CD4-positive, alpha-beta T cell treated with Interleukin-12 subunit alpha and Interleukin-12 subunit beta, for 1 hour (primary cell): Measurements from ENCODE around the gene KCNMA1.
"Not testable (repeated sequence)": the region's sequence is repeated elsewhere in the genome, so short reads cannot be mapped to it uniquely, and the experiment has no call there.

Experiments
- DNase-seq: peaks from one replicate; pipeline ENCODE4 v3.0.0-alpha.2; 2020

KCNMA1 gene

GRCh38 chr10:77351386-77351785 is 286.2 kb downstream of the KCNMA1 start:
- no peak for DNase-seq

- DNase-seq, result no peak
Measured at GRCh38 chr10:77350711-77351119, 286.9 kb downstream of the KCNMA1 start.

DNA sequence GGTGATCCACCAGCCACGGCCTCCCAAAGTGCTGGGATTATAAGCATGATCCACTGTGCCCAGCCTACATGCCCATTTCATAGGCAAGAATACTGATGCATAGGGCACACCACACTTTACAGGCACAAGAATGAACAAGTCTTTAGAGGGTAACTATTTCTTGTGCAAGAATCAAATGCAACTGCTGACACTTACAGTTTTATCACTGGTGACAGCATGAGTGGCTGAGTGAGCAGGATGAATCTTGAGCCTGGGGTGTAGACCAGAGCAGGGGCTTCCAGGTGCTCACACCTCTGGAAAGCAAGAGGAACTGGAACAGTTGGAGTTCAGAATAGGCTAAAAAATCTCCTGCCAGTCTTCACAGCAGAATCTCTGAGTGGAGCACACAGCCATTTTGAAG is 287.5 kb downstream of the KCNMA1 start:
- DNase-seq, result no peak

GRCh38 chr10:77349226-77349625 is 288.4 kb downstream of the KCNMA1 start:
- DNase-seq, result no peak

DNA sequence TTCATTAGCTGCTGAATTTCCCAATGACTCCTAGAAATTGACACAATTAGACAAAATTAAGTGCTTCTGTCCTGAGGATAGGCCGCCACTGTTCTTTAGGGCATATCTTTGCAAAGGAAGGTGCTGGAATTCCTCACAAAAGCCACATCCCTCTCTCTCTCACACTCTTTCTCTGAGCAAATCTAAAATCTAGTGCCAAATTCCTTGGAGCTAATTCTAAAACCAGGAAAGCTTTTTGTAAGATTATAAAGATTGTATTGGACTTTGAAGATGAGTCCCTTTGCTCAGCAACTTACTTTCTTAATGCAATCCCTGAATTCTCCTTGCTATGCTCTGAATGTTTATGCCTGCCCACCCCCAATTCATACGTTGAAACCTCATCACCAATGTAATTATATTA is 288.9 kb downstream of the KCNMA1 start:
- DNase-seq, result no peak

GRCh38 chr10:77348082-77348481 is 289.5 kb downstream of the KCNMA1 start:
- no peak for DNase-seq

DNA sequence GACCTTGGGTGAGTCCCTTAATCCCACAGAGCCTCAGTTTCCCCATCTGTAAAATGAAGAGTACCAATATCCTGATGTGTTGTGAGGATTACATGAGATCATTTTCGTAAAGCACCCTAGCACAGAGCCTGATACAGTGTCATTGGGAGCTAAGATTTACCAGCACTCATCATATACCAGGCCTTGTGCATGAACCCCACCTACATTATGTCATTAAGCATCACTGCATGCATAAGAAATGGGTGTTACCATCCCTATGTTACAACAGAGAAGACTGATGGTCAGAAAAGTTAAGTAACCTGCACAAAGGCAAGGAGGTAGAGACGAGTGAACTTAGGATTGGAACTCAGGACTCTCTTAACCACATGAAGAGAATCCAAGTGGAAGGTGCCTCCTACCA is 290.6 kb downstream of the KCNMA1 start:
- DNase-seq, result no peak

GRCh38 chr10:77341055-77341454 is 296.6 kb downstream of the KCNMA1 start:
- DNase-seq, result no peak

- not testable (repeated sequence) for DNase-seq
Measured at GRCh38 chr10:77339872-77340271, 297.7 kb downstream of the KCNMA1 start.

- no peak for DNase-seq
Measured at GRCh38 chr10:77339166-77339565, 298.4 kb downstream of the KCNMA1 start.

DNA sequence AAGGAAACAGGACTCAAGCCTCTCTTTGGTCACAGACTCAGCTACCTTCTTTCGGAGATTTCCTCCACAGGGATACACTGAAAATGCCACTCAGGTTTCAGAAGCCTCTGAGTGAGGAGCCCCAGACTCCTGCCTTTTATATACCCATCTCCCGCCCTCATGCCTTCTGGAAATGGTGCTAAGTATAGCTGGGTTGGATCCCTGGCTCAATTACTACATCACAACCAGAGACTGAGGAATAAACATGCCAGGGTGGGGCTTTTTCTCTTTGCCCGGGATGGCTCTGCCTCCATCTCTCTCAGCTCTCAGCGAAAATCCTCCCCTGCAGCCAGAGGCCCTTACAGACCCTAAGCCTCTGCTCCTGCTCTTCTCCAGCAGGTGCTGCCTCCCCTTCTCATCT is 299.5 kb downstream of the KCNMA1 start:
- DNase-seq, result no peak

DNA sequence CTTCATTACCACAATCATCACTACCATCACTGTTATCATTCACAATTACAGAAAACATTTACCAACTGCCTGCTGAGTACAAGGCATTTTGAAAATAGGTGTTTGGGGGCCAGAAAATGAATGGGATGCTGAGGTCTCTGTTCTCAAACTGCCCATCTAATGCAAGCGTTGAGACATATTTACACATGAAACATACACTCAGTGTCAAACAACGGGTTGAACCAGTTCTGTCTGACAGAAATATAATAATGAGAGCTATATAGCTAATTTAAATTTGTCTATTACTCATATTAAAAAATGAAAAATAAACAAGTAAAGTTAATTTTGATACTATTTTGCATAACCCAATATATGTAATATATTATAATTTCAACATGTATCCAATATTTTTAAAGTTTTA is 303.1 kb downstream of the KCNMA1 start:
- no peak for DNase-seq

DNA sequence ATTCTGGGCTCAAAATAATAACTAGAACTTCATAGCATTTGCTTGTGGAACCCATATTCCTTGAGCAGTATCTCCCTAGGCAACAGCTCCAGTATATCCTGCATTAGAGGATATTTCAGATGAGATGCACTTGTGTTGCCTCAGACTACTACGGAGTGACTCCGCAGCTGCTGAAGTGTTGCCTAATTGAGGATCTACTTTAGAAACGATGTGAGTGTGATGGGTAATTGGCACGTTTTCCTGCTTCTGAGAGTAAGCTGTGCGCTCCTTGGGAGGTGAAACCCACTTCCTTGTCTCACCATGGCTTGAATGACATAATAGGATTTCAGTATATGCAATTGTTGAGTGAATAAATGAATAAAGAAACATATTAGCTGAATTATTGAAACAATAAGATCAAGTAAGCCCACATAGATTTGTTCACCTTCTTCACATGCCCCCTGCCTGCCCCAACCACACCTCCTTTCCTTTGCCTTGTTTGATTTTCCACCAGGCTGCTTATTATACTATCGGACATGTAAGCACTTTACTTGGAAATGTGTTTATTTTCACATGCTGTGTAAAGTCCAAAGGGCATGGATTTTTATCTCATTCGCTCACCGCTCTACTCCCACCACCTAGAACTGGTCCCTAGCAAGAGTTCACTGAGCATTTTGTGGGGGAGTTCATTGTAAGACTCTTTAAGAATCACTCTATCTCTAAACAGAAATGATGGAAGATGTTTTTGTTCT is 303.8 kb downstream of the KCNMA1 start:
- DNase-seq, result no peak

DNA sequence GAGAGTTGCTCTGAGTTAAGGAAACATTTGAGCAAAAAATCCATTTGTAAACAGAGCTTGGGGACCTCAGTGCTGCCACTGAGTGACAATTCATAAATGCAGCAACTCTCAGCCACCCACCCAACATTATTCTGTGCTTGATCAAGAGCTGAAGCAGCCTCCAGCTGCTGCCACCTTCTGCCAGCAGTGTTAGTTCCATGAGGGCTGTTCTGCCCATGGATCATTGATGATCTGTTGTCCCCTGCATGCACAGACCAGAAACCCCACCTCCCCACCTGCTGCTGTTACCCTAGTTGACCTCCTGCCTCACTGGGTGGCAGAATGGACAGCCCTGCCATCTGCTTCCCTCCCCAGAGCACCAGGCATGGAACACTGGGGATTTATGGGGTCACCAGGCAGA is 305.4 kb downstream of the KCNMA1 start:
- no peak for DNase-seq

DNA sequence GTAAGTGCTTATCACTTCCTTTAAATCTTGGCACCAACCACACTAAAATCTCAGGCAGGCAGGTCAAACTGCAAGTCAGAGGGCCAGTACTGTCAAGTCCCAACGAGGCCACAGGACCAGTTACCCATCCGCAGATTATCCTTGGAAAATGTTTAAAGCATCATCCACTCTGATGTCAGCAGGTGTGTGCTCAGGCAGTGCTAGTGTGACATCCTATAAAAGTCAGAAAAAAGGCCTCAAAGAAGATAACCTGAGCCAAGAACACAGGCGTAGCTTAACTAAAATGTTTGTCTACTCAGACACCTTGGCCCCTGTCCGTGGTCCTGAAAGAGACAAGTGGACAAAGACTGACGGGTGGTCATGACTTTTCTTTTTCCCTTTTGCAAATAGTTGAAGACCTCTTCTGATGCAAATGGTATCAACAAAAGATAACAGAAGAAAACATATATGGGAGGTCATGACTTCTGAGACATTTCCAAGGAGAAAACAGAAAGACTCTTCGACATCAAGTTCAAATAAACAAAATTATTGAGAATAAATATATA is 309.3 kb downstream of the KCNMA1 start:
- DNase-seq, result no peak

DNA sequence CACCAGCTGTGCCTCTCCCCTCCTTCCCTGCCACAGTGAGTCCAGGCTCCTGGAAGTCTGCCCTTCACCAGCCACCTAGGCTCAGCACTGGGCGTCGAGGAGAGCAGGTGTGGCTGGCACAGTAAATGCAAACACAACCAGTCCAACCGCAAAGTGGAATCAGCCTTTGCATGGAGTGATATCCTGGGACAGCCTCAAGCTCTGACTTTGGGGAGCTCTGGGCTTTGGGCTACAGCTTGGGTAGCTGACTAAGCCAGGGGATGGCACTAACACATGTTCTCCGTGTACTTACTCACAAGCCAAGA is 312.4 kb downstream of the KCNMA1 start:
- no peak for DNase-seq

- DNase-seq, result no peak
Measured at GRCh38 chr10:77321838-77322237, 315.8 kb downstream of the KCNMA1 start.

GRCh38 chr10:77320971-77321471 is 316.6 kb downstream of the KCNMA1 start:
- DNase-seq, result no peak

GRCh38 chr10:77319557-77319956 is 318.1 kb downstream of the KCNMA1 start:
- DNase-seq, result no peak

- no peak for DNase-seq
Measured at GRCh38 chr10:77318739-77319138, 318.9 kb downstream of the KCNMA1 start.

GRCh38 chr10:77317221-77317620 is 320.4 kb downstream of the KCNMA1 start:
- no peak for DNase-seq

GRCh38 chr10:77315496-77316129 is 322.0 kb downstream of the KCNMA1 start:
- no peak for DNase-seq

GRCh38 chr10:77313066-77313750 is 324.4 kb downstream of the KCNMA1 start:
- DNase-seq, result no peak

GRCh38 chr10:77311186-77311585 is 326.4 kb downstream of the KCNMA1 start:
- no peak for DNase-seq
